HFFc6 (cell line): Measurements from ENCODE around the gene GSTO1. TPM values are rescaled to one million over a fixed set of nuclear protein-coding genes. Genes with fewer than 3 reads are reported as not detected.
A peak's percentile ranks its signal among the peaks of the same experiment; 100 is the strongest.

Experiments
- DNase-seq: peaks from one replicate; pipeline ENCODE4 v3.0.0-alpha.2; 2018
- H3K27ac Mint-ChIP-seq: 2 replicates; pipeline ENCODE4 v1.8.0; 2020; ENCODE audit warnings: mild to moderate bottlenecking, mixed read lengths
- H3K27me3 Mint-ChIP-seq: 2 replicates; pipeline ENCODE4 v1.8.0; 2021; ENCODE audit warnings: mild to moderate bottlenecking, moderate library complexity, mixed read lengths; ENCODE audit not compliant: insufficient read depth
- H3K36me3 Mint-ChIP-seq: 2 replicates; pipeline ENCODE4 v1.8.0; 2021; ENCODE audit warnings: low read depth, mixed read lengths
- H3K4me1 Mint-ChIP-seq: 2 replicates; pipeline ENCODE4 v1.8.0; 2020; ENCODE audit warnings: low read depth, mixed read lengths
- H3K4me3 Mint-ChIP-seq: 2 replicates; pipeline ENCODE4 v1.8.0; 2020; ENCODE audit warnings: mild to moderate bottlenecking, moderate library complexity, mixed read lengths
- H3K9me3 Mint-ChIP-seq: 2 replicates; pipeline ENCODE4 v1.8.0; 2020; ENCODE audit warnings: mild to moderate bottlenecking, mixed read lengths
- CTCF ChIP-seq: fragments of 200-600 bp; sonication (generic); IDR thresholded peaks from 2 replicates; pipeline ENCODE4 v1.5.0; 2021; ENCODE audit warnings: antibody characterized with exemption, mild to moderate bottlenecking
- long read RNA-seq: library from polyadenylated mRNA; unstranded; transcript quantifications from one replicate; pipeline ENCODE4 v2.0.0, GENCODE V29; 2019
- total RNA-seq, 6 experiments: library from RNA; stranded (reverse); fragmentation: NEBNext Ultra II Directional; extraction: Animal tissue kit (Norgen Biotek cat#: 25700); gene quantifications; 2 replicates in 1 of 6; 3 replicates in 5 of 6; pipeline ENCODE4 v1.2.3, GENCODE V29; 2021

GSTO1 gene
- 100 to 1,000 TPM; 213 to 242 (median 224) TPM for total RNA-seq
- long read RNA-seq, transcript GSTO1-202 (6 exons, 972 nt): major isoform, 214 of 232 reads
- long read RNA-seq, transcript GSTO1-204 (5 exons, 829 nt): minor isoform, 8 of 232 reads
- long read RNA-seq, partial matches to known transcripts: 3 of 232 reads
- long read RNA-seq, other reads (novel, unspliced or antisense): 5 of 232 reads

- Mint-ChIP-seq H3K4me1 (peaks cover 55% of the 10 kb centered on the region), H3K4me3 (peak within 1 kb of the TSS; percentile 97), H3K9me3 (no peaks in the 10 kb centered on the region), H3K27ac (peak within 1 kb of the TSS; percentile 96), H3K36me3 (peaks cover 23% of the 10 kb centered on the region), H3K27me3 (0 out of 2 replicates have a peak, but pooled peaks cover 2% of the 10 kb centered on the region)
- TF ChIP-seq CTCF: no peak
- peak; percentile 35 for DNase-seq
Observed at GRCh38 chr10:104254493-104255310, at the start of gene GSTO1. TSS of gene GSTO1 (plus strand) at chr10:104254892. CDS start at chr10:104254929, 37 bp downstream.

GRCh38 chr10:104208730-104209129 is 46.0 kb upstream of the GSTO1 start:
- H3K9me3 Mint-ChIP-seq: no peaks in the 10 kb centered on the region
- TF ChIP-seq CTCF: no peak

GRCh38 chr10:104209575-104210198 is 45.0 kb upstream of the GSTO1 start:
- peak; percentile 10 for DNase-seq
- Mint-ChIP-seq H3K9me3 (no peaks in the 10 kb centered on the region), H3K27me3 (peaks cover 35% of the 10 kb centered on the region), H3K4me3 (no peak overlapping the region), H3K4me1 (no peaks in the 10 kb centered on the region), H3K36me3 (no peaks in the 10 kb centered on the region), H3K27ac (no peak overlapping the region)
- TF ChIP-seq CTCF: peak; percentile 78

More at GRCh38 chr10:104208730-104209129, 46.0 kb upstream of the GSTO1 start:
- Mint-ChIP-seq H3K4me1 (no peaks in the 10 kb centered on the region), H3K27ac (no peak overlapping the region), H3K36me3 (no peaks in the 10 kb centered on the region), H3K4me3 (no peak overlapping the region), H3K27me3 (peaks cover 37% of the 10 kb centered on the region)
- no peak for DNase-seq

- H3K27ac Mint-ChIP-seq: no peak overlapping the region
- TF ChIP-seq CTCF: no peak
- DNase-seq: no peak
- H3K27me3 Mint-ChIP-seq: peaks cover 12% of the 10 kb centered on the region
- no peak overlapping the region for H3K4me3 Mint-ChIP-seq
- H3K9me3 Mint-ChIP-seq: no peaks in the 10 kb centered on the region
- no peaks in the 10 kb centered on the region for H3K4me1 Mint-ChIP-seq
- no peaks in the 10 kb centered on the region for H3K36me3 Mint-ChIP-seq
Observed at GRCh38 chr10:104216631-104217030, 38.1 kb upstream of the GSTO1 start.

GRCh38 chr10:104218751-104219150 is 35.9 kb upstream of the GSTO1 start:
- H3K27me3 Mint-ChIP-seq: peaks cover 17% of the 10 kb centered on the region
- H3K27ac Mint-ChIP-seq: no peak overlapping the region
- no peaks in the 10 kb centered on the region for H3K4me1 Mint-ChIP-seq
- no peaks in the 10 kb centered on the region for H3K9me3 Mint-ChIP-seq
- no peak for DNase-seq
- H3K4me3 Mint-ChIP-seq: no peak overlapping the region
- H3K36me3 Mint-ChIP-seq: no peaks in the 10 kb centered on the region
- no peak for TF ChIP-seq CTCF
